ENCODE measurements around the gene SMIM12.

The SMIM12 gene

GRCh38 chr1:34842952-34843371 is 16.6 kb downstream of the SMIM12 start:
- no peak for DNase-seq (ENCODE audit: low read depth)
- in situ Hi-C loops (cut with HindIII; ENCODE audit: low sequenced_read_pairs): no loop called here
- no peak for TF ChIP-seq CTCF (IDR thresholded peaks at IDR 0.05; ENCODE audit: low read depth, low read length, missing control alignments)

GRCh38 chr1:34842073-34842472 is 17.5 kb downstream of the SMIM12 start:
- DNase-seq (ENCODE audit: low read depth): no peak
- in situ Hi-C loops (cut with HindIII; ENCODE audit: low sequenced_read_pairs): no loop called here
- TF ChIP-seq CTCF (IDR thresholded peaks at IDR 0.05; ENCODE audit: low read depth, low read length, missing control alignments): no peak
- no peak overlapping the region for H3K4me3 ChIP-seq (ENCODE audit: low read depth, low read length)

More at GRCh38 chr1:34842952-34843371, 16.6 kb downstream of the SMIM12 start:
- no peak overlapping the region for H3K4me3 ChIP-seq (ENCODE audit: low read depth, low read length)

GRCh38 chr1:34840426-34840825 is 19.1 kb downstream of the SMIM12 start:
- no peak for TF ChIP-seq CTCF (IDR thresholded peaks at IDR 0.05; ENCODE audit: low read depth, low read length, missing control alignments)
- in situ Hi-C loops (cut with HindIII; ENCODE audit: low sequenced_read_pairs): no loop called here
- no peak overlapping the region for H3K4me3 ChIP-seq (ENCODE audit: low read depth, low read length)
- no peak for DNase-seq (ENCODE audit: low read depth)

- in situ Hi-C loops (cut with HindIII; ENCODE audit: low sequenced_read_pairs): no loop called here
- no peak for TF ChIP-seq CTCF (IDR thresholded peaks at IDR 0.05; ENCODE audit: low read depth, low read length, missing control alignments)
- DNase-seq (ENCODE audit: low read depth): no peak
- no peak overlapping the region for H3K4me3 ChIP-seq (ENCODE audit: low read depth, low read length)
Measured at GRCh38 chr1:34839526-34840305, 19.8 kb downstream of the SMIM12 start.

GRCh38 chr1:34833711-34834110 is 25.8 kb downstream of the SMIM12 start:
- no peak for TF ChIP-seq CTCF (IDR thresholded peaks at IDR 0.05; ENCODE audit: low read depth, low read length, missing control alignments)
- H3K4me3 ChIP-seq (ENCODE audit: low read depth, low read length): no peak overlapping the region
- in situ Hi-C loops (cut with HindIII; ENCODE audit: low sequenced_read_pairs): no loop called here
- no peak for DNase-seq (ENCODE audit: low read depth)

- in situ Hi-C loops (cut with HindIII; ENCODE audit: low sequenced_read_pairs): no loop called here
- no peak for TF ChIP-seq CTCF (IDR thresholded peaks at IDR 0.05; ENCODE audit: low read depth, low read length, missing control alignments)
- no peak overlapping the region for H3K4me3 ChIP-seq (ENCODE audit: low read depth, low read length)
- no peak for DNase-seq (ENCODE audit: low read depth)
Measured at GRCh38 chr1:34831721-34832246, 27.8 kb downstream of the SMIM12 start.
